HG02588 (cell line): ENCODE results near the gene KRTAP12-1.
"Not testable (repeated sequence)": the region's sequence is repeated elsewhere in the genome, so short reads cannot be mapped to it uniquely, and the experiment has no call there.

Experiments used
- ATAC-seq: cut with Tn5 transposase; IDR thresholded peaks from one replicate; pipeline ENCODE4 v1.9.1; 2021; ENCODE audit warnings: mild to moderate bottlenecking, moderate library complexity; ENCODE audit not compliant: unreplicated experiment

KRTAP12-1 gene

DNA sequence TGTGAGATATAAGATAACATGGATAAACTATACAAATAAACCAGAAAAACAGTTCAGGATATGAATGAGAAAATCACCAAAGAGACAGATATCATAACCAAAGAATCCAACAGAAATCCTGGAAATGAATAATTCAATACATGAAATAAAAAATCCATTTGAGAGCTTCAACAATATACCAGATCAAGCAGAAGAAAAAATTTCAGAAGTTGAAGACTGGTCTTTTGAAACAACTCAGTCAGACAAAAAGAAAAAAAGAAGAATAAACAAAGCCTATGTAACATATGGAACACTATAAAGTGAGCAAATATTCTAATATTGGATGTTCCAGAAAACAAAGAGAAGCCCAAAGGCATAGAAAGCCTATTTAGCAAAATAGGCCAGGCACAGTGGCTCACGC is 10.1 kb downstream of the KRTAP12-1 start:
- ATAC-seq, result no peak

DNA sequence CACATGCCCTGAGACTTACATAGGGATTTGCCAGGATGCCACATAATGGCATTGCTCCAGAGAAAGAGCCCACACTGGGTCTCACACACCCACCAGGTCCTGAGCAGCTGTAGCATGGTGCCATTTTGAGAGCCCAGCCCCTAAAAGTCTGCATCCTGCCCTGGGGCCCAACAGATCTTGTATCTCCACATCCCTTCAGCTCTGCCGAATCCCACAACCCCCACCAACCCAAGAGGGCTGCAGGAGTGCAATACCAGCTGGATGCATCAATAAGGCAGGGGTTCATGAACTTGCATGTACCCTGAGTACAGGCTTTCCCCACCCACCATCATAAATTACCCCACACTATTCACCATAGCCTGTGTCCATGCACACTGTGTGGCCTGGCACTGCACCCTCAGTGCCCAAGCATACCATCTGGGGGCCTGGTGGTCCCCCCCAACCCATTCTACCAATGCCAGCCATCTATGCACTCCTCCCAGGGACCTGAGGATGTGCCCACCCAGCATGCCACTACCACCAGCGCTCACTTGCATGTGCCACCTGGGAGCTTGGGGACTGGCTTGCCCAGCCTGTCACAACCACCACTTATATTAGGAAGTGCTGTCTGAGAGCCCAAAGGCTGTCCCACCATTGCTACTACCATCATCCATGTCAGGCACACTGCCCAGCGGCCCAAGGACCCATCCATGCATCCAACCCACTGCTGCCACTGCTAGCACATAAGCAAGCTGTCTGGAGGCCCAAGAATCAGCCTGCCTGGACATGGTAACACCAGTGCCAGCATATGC is 11.1 kb downstream of the KRTAP12-1 start:
- no peak for ATAC-seq

DNA sequence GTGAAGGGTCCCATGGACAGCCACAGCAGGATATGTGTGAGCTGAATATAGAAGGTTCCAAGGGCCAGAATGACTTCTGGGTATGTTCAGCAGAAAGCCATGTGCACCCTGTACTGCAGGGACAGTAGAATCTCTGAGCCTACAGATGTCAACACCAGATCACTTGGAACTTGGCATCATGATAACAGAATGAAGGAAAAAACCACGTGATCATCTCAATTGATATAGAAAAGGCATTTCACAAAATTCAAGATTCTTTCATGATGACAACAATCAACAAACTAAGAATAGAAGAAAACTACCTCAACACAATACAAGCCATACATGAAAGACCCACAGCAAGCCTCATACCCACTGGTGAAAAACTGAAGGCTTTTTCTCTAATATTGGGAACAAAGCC is 14.4 kb downstream of the KRTAP12-1 start:
- no peak for ATAC-seq

DNA sequence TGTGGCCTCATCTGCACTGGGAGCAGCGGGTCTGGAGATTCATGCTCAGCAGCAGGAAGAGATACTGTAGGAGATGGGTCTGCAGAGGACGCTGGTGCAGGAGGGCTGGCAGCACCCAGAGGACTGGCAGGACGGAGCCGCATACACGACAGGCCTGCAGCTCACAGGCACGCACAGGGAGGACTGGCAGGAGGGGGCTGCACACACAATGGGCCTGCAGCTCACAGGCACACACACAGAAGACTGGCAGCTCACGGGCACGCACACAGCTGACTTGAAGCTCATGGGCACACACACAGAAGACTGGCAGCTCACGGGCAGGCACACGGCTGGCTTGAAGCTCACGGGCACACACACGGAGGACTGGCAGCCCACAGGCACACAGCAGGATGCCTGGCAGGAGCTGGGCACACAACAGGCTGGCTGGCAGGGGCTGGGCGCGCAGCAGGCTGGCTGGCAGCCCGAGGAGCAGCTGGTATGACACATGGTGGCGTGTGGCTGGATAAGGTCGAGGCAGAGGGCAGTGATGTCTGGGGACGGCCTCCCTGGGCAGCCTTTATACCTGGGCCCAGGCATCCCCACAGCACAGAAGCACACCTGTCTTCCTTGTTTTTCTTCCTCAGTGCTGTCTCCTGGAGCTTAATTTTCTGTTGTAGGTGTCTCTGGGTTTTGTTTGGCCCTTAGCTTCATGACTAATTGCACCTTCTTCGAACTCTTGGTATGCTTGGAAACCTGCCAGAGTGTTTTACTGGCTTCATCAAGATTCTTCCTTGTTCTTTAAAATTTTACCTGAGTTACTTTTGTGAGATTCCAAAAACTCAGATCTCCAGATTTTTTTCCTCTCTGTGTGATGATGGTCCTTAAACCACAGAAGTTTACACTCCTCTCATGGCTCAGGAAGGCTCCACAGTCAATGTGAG is 15.3 kb downstream of the KRTAP12-1 start, which contains the start of gene KRTAP12-2:
Gene KRTAP12-2, minus strand, starts transcription at position 527 of the 920 bp plus-strand sequence. Its CDS starts 41 bp downstream, at position 486.
- ATAC-seq, result no peak

DNA sequence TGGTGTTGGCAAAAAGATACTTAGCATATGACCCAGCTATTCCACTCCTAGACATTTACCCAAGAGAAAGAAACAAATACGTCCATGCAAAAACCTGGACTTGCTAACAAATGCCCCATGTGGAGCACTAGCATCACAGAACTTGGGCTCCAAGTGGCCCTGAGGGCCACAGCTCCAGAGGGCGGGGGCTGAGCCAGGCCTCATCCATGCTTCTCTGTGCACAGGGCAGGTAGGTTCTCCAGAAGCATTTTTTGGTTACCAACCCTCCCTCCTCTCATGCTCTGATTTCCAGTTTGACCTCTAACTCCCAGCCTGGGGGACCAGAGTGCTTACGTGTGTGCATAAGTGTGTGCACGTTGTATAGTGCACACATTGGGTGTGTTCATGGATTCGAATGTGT is 17.3 kb downstream of the KRTAP12-1 start:
- ATAC-seq, result no peak

DNA sequence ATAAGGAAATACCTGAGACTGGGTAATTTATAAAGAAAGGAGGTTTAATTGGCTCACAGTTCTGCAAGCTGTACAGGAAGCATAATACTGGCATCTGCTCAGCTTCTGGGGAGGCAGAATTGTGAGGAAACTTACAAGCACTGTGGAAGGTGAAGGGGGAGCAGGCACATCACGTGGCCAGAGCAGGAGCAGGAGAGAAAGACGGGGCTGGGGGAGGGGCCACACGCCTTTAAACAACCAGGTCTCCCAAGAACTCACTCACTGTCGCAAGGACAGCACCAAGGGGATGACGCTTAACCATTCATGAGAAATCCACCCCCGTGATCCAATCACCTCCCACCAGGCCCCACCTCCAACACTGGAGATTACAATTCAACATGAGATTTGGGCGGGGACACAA is 20.4 kb downstream of the KRTAP12-1 start:
- not testable (repeated sequence) for ATAC-seq

DNA sequence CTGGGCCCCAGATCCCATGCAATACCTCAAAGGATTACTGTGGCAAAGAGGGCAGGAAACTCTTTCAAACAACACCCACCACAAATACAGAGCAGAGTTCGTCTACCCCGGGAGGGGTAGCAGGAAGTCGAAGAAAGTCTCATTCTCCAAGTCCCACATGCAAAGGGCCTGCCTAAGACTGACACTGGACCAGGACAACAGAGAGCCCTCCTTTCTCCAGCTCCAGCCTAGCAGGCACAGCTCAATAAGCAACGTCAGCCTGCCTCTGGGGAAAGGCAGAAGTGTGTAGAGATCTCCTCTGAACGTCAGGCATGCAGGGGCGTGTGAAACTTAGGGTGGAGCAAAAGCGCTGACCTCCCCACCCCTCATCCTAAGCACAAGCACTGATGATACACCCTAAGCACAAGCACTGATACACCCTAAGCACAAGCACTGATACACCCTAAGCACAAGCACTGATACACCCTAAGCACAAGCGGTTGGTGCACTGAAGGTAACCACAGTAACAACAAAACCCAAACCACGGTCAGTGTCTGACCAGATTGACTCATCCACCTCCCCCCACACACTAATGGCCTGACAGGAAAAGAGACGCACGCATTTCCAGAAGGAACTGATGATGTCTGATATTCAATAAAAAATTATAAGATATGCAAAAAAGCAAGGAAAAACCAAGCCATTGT is 22.9 kb downstream of the KRTAP12-1 start:
- no peak for ATAC-seq

DNA sequence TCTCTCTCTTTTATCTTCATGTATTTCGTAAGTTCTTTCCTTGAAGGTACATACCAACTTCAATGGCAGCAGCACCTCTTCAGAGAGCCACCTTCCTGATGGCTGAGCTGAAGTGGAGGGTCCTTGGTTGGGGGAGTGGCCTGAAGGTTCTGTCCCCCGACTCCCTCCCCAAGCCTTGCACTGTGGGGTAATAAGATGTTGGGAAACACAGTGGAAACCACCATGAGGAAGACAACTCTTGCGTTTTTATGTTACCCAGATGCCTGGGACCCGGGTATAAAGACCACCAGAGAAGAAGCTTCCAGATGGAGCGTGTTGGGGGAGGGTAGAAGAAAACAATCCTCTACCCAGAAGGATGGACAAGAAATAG is 23.4 kb downstream of the KRTAP12-1 start:
- no peak for ATAC-seq

DNA sequence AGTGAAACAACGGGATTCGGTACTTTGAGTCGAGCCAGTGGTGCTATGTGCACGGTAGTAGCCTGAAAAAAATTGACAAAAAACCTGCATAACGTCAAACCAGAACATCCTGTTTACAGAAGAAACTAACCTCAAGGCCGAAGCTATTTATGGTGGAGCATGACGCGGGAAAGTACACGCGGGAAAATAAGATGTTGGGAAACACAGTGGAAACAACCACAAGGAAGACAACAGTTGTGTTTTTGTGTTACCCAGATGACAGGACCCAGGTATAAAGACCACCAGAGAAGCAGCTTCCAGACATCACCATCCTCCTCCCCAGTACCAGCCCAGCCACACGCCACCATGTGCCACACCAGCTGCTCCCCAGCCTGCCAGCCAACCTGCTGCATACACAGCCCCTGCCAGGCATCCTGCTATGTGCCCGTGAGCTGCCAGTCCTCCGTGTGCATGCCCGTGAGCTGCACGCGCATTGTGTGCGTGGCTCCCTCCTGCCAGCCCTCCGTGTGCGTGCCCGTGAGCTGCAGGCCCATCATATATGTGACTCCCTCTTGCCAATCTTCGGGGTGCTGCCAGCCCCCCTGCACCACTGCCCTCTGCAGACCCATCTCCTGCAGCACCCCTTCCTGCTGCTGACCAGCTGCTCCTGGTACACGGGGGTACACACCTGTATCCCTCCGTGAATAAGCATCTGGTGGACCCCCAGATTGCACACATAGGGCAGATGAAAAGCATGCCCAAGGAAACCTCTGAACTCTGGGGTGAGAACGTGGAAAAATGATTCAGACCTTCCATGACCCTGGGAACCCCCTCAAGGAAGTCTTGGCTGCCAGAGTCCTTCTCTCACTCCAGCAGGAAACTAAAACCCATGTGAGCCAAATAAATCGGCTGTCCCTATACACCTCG is 24.1 kb downstream of the KRTAP12-1 start, which contains the start of gene KRTAP12-3:
Gene KRTAP12-3, plus strand, starts transcription at position 298 of the 906 bp plus-strand sequence. Its CDS starts 48 bp downstream, at position 346.
- ATAC-seq, result no peak

DNA sequence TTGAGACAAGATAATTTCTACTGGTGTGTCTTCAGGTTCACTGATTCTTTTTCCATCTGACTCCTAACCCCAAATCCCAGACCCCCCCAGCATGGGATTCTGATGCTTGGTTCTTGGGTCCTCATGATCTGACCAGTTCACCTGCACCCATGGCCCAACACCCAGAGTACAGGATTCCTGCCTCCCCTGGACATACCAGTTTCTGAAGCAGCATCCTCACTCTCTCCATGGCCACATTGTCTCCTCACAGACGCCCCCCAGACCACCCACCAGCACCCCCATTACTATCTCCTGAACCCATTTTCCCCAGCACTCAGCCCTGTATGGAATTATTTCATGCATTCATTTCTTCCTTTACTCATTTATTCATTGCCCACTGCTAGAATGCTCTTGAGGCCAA is 25.1 kb downstream of the KRTAP12-1 start:
- no peak for ATAC-seq

DNA sequence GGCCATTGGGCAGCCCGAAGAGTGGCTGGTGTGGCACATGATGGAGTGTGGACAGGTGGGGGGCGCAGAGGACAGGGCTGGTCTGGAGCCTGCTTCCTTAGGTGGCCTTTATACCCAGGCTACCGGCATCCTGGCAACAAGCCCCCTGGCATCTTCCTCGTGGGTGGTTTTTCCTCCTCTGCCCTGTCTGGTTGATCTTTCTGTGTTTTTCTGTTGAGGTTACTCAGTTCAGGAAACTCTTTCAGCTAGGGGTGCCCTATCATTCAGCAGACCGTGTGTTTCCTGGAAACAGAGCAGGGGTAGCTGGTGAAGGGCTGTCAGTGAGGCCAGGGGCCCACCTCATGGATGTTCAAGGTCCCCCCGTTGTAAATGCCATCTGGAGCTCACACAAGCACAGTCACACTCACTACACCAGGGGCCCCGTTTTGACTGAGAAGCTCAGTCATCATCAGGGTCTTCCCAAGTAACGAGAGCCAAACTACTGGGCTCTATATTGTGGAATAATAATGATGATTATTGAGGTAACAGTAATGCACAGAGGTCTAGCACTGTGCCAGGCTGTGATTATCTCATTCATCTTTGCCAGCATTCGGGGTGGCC is 27.3 kb downstream of the KRTAP12-1 start, which contains the start of gene KRTAP12-4:
Gene KRTAP12-4, minus strand, starts transcription at position 84 of the 600 bp plus-strand sequence. Its CDS starts 45 bp downstream, at position 39.
- no peak for ATAC-seq

DNA sequence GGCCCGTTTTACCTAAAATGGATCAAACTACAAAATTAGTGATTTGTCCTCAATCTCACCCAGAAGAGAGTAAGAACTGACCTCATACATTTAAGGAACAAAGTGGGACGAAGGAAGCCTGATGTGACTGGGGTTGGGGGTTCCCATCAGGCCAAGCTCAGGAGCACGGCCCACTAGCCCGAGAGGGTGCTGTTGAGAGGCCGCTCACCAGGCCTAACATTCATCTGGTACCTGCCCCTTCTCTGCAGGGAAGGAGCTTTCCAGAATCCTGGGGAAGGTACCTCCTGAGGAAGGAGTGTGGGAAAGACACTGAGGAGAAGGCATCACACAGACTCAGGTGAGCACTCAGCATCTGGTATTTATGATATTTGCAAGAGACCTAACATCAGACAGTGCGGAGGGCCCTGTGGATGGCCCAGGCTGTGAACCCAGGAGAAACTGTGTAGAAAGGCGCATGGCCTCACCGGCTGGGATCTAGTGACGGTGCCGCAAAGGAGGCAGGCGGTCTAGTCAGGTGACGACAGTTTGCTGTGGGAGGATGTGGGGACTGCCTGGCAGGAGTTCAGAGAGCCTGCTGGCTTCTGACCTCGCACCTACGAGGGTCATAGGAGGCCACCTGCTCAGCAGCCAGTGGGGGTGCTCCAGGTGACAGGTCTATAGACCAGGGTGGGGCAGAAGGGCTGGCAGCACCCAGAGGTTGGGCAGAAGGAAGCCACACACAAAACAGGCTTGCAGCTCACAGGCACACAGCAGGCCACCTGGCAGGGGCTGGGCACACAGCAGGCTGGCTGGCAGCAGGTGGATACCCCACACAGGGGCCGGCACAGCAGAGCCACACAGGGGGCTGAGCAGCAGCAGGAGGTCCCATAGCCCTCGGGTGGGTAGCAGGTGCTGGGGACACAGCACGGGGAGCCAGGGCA is 28.0 kb downstream of the KRTAP12-1 start:
- ATAC-seq, result no peak

DNA sequence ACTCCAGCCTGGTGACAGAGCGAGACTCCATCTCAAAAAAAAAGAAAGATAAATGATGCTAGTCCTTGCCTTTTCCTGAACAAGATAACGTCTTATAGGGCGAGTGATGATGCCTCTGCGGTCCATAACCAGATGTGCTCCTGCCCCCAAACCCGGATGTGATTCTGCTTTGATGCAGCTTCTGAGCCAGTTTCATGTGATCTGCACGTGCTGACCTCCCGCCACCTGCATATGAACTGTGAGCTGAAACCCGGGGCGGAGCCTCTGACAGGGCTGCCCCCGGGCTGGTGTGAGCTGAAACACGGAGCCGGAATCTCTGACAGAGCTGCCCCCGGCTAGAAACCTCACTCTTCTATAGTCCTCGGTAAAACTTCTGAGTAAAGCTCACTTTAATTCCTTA is 28.8 kb downstream of the KRTAP12-1 start:
- ATAC-seq, result no peak

DNA sequence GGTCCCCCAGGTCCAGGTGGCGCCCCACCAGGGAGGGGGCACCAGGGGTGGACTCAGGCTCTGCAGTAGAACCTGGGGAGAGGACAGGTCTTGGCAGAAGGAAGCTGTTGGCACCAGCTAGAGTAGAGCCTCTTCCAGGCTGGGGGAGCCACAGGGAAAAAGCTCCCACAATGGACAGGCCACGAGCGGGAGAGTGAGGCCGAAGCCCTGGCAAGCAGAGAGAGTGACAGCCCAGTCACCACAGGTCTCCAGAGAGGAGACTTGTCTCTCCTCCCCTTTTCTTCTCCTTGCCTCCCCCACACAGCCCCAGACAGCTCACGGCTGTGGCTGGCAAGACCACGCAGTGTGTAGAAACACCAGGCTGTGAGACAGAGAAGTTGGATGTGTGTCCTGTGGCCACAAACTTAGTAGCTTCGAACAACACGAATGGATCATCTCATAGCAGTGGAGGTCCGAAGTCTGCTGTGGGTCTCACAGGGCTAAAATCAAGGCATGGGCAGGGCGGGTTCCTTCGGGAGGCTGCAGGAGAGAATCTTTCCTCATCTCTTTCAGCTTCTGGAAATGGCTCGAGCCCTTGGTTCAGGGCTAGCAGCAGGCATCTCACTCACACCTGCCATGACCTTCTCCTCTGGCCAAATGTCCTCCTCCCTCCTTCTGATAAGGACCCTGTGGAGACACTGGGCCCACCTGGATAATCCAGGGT is 30.8 kb downstream of the KRTAP12-1 start:
- ATAC-seq, result no peak

DNA sequence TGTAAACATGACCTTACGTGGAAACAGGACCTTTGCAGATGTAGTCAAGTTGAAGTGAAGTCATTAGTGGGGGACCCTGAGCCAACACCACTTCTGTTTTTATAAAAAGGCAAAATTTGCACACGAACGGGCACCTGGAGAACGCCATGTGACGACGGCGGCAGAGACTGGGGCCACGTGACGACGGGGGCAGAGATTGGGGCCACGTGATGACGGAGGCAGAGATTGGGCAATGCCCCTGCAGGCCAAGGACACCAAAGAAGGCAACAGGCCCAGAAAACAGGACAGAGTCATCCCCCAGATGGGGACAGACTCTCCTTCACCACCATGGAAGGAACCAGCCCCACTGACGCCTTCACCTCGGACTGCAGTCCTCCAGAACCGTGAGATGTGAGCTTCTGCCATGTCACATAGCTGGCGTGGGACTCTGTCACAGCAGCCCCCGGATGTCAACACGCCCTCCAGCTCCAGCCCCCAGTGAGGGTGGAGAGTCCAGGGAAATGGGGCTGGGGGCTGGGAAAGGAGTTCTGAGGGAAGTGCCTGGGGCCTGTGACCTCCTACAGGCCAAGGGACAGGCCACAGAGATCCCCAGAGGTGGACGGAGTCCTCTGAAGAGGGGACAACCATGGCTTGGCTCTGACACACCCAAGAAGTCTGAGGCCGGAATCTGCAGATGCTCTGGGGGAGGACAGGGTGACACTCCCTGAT is 31.5 kb downstream of the KRTAP12-1 start:
- no peak for ATAC-seq

DNA sequence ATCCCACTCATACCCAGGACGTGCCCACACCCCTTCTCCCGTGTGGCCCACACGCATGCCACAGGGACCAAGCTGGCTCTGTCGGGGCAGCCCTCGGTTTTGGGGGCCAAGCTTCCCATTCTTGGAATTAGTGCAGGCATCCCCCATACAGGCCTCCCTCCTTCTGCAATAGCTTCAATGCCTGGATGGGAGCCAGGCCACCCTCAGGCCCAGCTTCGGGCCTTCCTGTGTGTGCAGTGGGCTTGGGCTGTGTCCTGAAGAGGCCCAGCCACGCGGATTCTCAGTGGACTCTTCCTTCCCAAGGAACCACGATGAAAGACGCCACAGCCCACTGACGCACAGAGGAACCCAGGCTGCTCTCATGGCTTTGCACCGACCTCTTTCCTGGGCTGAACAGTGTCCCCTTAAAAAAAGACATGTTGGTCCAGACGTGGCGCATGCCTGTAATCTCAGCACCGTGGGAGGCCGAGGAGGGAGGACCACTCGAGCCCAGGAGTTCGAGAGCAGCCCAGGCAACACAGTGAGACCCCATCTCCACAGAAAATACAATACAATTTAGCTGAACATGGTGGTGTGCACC is 32.4 kb downstream of the KRTAP12-1 start:
- no peak for ATAC-seq
